K562 (cell line): ENCODE data around the gene TBC1D32. TPM values are rescaled to one million over a fixed set of nuclear protein-coding genes. Genes with fewer than 3 reads are reported as not detected.

Experiments used
- ATAC-seq: fragments of 200-7000 bp; cut with Tn5 transposase; 3 replicates; pipeline ENCODE4 v1.9.1; 2020; ENCODE audit warnings: moderate library complexity
- BruUV-seq: library from RNA; stranded (reverse); fragments of 400-500 nt; replicated peaks from 2 replicates; lab custom pipeline; 2021; lab: Mats Ljungman, UMichigan
- CTCF ChIA-PET: fragments of 300-600 bp; formaldehyde crosslinking; extraction: SDS; loops from one replicate; lab custom pipeline; 2021; ENCODE audit warnings: low intra/inter-chr PET ratio; lab: Yijun Ruan, JAX
- POLR2A ChIA-PET: fragments of 300-600, 350-650 bp; sonication (Branson Sonifier 250); formaldehyde crosslinking; extraction: SDS; loops from one replicate; lab custom pipeline; 2021; ENCODE audit warnings: antibody characterized with exemption, inconsistent platforms; lab: Yijun Ruan, JAX
- DNase-seq, 4 experiments: peaks; one replicate each; pipeline versions ENCODE4 v3.0.0 to v3.0.0-alpha.2; 2011 to 2018; ENCODE audit warnings: low spot score in 3 of 4, mixed read lengths in 3 of 4; ENCODE audit errors: extremely low read depth in 1 of 4
- FAIRE-seq: peaks from 2 replicates; lab custom pipeline; 2011; peaks lifted over from hg19 to GRCh38; lab: Jason Lieb, UNC
- H2AFZ ChIP-seq: 2 replicates; pipeline ENCODE4 v1.6.0; 2011; ENCODE audit warnings: low read depth, low read length, control low read depth, inconsistent platforms
- H3K27ac ChIP-seq: fragments of 200-600 bp; 3 replicates; pipeline ENCODE4 v1.8.0; 2011; ENCODE audit warnings: low read depth, mild to moderate bottlenecking, control low read depth, inconsistent platforms, low read length, moderate library complexity, mixed read lengths; ENCODE audit errors: extremely low read depth
- H3K27me3 ChIP-seq, 2 experiments: fragments of 300-600 bp in 1 of 2; 2 replicates in 1 of 2; 3 replicates in 1 of 2; pipeline versions ENCODE4 v1.6.0 to v1.8.0; 2011; ENCODE audit warnings: inconsistent platforms in 2 of 2, low read length in 2 of 2, mild to moderate bottlenecking in 1 of 2, mixed read lengths in 1 of 2, moderate library complexity in 1 of 2; ENCODE audit not compliant: control insufficient read depth in 2 of 2, insufficient read depth in 2 of 2
- H3K36me3 ChIP-seq: fragments of 300-600 bp; 3 replicates; pipeline ENCODE4 v1.8.0; 2011; ENCODE audit warnings: mild to moderate bottlenecking, low read length, inconsistent platforms; ENCODE audit not compliant: control insufficient read depth, insufficient read depth
- H3K4me1 ChIP-seq, 2 experiments: fragments of 200-600 bp in 1 of 2; replicated peaks in 1 of 2; 2 replicates in 1 of 2; 3 replicates in 1 of 2; pipeline versions ENCODE4 v1.5.1 to v1.8.0; 2011; ENCODE audit warnings: inconsistent platforms in 2 of 2, low read length in 2 of 2, mild to moderate bottlenecking in 1 of 2, mixed read lengths in 1 of 2, moderate library complexity in 1 of 2; ENCODE audit not compliant: control insufficient read depth in 2 of 2, insufficient read depth in 2 of 2
- H3K4me2 ChIP-seq: 2 replicates; pipeline ENCODE4 v1.6.1; 2011; ENCODE audit warnings: low read length, control low read depth, inconsistent platforms, mixed read lengths; ENCODE audit not compliant: insufficient read depth
- H3K4me3 ChIP-seq: fragments of 200-600 bp; sonication (generic), shearing (Covaris generic); 2 replicates; pipeline ENCODE4 v1.5.1; 2016; ENCODE audit warnings: control low read depth, inconsistent platforms
- H3K79me2 ChIP-seq: fragments of 200-600 bp; 3 replicates; pipeline ENCODE4 v1.8.0; 2011; ENCODE audit warnings: low read length, inconsistent platforms; ENCODE audit not compliant: control insufficient read depth, insufficient read depth
- H3K9ac ChIP-seq, 2 experiments: 2 replicates each; pipeline versions ENCODE4 v1.6.0 to v1.6.1; 2011; ENCODE audit warnings: low read depth in 2 of 2, low read length in 2 of 2, control low read depth in 1 of 2, inconsistent platforms in 1 of 2, mild to moderate bottlenecking in 1 of 2, mixed read lengths in 1 of 2; ENCODE audit not compliant: insufficient read depth in 1 of 2
- H3K9me1 ChIP-seq: one replicate; pipeline ENCODE4 v1.6.0; 2011; ENCODE audit warnings: inconsistent platforms, mild to moderate bottlenecking, low read length, moderate library complexity; ENCODE audit not compliant: control insufficient read depth, insufficient read depth
- H3K9me3 ChIP-seq: replicated peaks from 2 replicates; pipeline ENCODE4 v1.5.1; 2011; ENCODE audit warnings: low read depth, low read length, inconsistent platforms; ENCODE audit not compliant: control insufficient read depth, insufficient read depth
- H4K20me1 ChIP-seq: replicated peaks from 2 replicates; pipeline ENCODE4 v1.6.1; 2011; ENCODE audit warnings: low read length, inconsistent platforms, mixed read lengths; ENCODE audit not compliant: control insufficient read depth, insufficient read depth
- ASH1L ChIP-seq: fragments of 450-650 bp; IDR thresholded peaks from 2 replicates; pipeline ENCODE4 v1.6.1; 2018; ENCODE audit warnings: borderline replicate concordance, mild to moderate bottlenecking, low read depth; ENCODE audit not compliant: partially characterized antibody
- BMI1 ChIP-seq: fragments of 150-350 bp; IDR thresholded peaks from 2 replicates; pipeline ENCODE4 v1.6.1; 2014; ENCODE audit warnings: low read length
- BRD9 ChIP-seq: fragments of 450-650 bp; IDR thresholded peaks from 2 replicates; pipeline ENCODE4 v1.6.1; 2018; ENCODE audit warnings: low read depth; ENCODE audit not compliant: partially characterized antibody
- CCNT2 ChIP-seq: IDR thresholded peaks from 2 replicates; pipeline ENCODE4 v1.6.1; 2011; ENCODE audit warnings: borderline replicate concordance, low read depth, mild to moderate bottlenecking, moderate library complexity, mixed read lengths, low read length; ENCODE audit not compliant: insufficient read length; ENCODE audit errors: extremely low read depth
- CREBBP ChIP-seq: IDR thresholded peaks from one replicate; pipeline ENCODE4 v1.6.1; 2012; ENCODE audit warnings: low read depth, mild to moderate bottlenecking, control low read depth, inconsistent platforms, low read length
- CTCFL ChIP-seq: IDR thresholded peaks from 2 replicates; pipeline ENCODE4 v1.6.1; 2011; ENCODE audit warnings: borderline replicate concordance, low read depth, mild to moderate bottlenecking, moderate library complexity, low read length; ENCODE audit not compliant: insufficient read depth, poor library complexity, severe bottlenecking
- FOXA3 ChIP-seq, 2 experiments: fragments of 450-650 bp in 1 of 2; sonication (generic) in 1 of 2; formaldehyde crosslinking; IDR thresholded peaks in 1 of 2; conservative IDR thresholded peaks in 1 of 2; 2 replicates each; pipeline versions ENCODE4 v1.4.0 to v1.8.0; 2020 to 2022; ENCODE audit warnings: mild to moderate bottlenecking in 2 of 2, missing genetic modification reagents in 1 of 2
- FOXJ2 ChIP-seq: fragments of 200-800 bp; sonication (Bioruptor generic); IDR thresholded peaks from 2 replicates; pipeline ENCODE4 v1.6.1; 2016; ENCODE audit warnings: missing genetic modification characterization, missing compliant biosample characterization
- GTF2A2 ChIP-seq: IDR thresholded peaks from 2 replicates; pipeline ENCODE4 v1.6.1; 2016; ENCODE audit warnings: mild to moderate bottlenecking, missing genetic modification characterization, missing compliant biosample characterization
- IFI16 ChIP-seq: fragments of 250-450 bp; sonication (Bioruptor Pico); IDR thresholded peaks from 2 replicates; pipeline ENCODE4 v2.1.2; 2022; ENCODE audit warnings: mild to moderate bottlenecking, inconsistent platforms
- RBM25 ChIP-seq: fragments of 200-400 bp; formaldehyde crosslinking; IDR thresholded peaks from 2 replicates; pipeline ENCODE4 v1.6.1; 2018; ENCODE audit warnings: low read length, low read depth, moderate library complexity; ENCODE audit not compliant: severe bottlenecking
- WHSC1 ChIP-seq: IDR thresholded peaks from one replicate; pipeline ENCODE4 v1.6.1; 2012; ENCODE audit warnings: low read length, control low read depth, inconsistent platforms
- ZFX ChIP-seq: sonication (generic); formaldehyde crosslinking; IDR thresholded peaks from 2 replicates; pipeline ENCODE4 v1.8.0; 2022; ENCODE audit warnings: mild to moderate bottlenecking, missing genetic modification reagents, moderate library complexity
- ZKSCAN8 ChIP-seq: fragments of 200-800 bp; sonication (Bioruptor generic); IDR thresholded peaks from 2 replicates; pipeline ENCODE4 v1.6.1; 2016; ENCODE audit warnings: missing genetic modification characterization, missing compliant biosample characterization
- ZNF217 ChIP-seq: sonication (generic); formaldehyde crosslinking; IDR thresholded peaks from 2 replicates; pipeline ENCODE4 v1.8.0; 2022; ENCODE audit warnings: mild to moderate bottlenecking, missing genetic modification reagents
- ZNF239 ChIP-seq: fragments of 250-450 bp; sonication (Bioruptor Pico); IDR thresholded peaks from 2 replicates; pipeline ENCODE4 v1.4.0; 2020; ENCODE audit warnings: mild to moderate bottlenecking
- ZNF584 ChIP-seq: fragments of 200-800 bp; sonication (Bioruptor generic); IDR thresholded peaks from 2 replicates; pipeline ENCODE4 v1.6.1; 2016; ENCODE audit warnings: low read depth, mild to moderate bottlenecking, missing genetic modification characterization, missing compliant biosample characterization
- WGBS: fragments of 100-300 bp; shearing (Covaris generic); methylation state at CpG from one replicate; pipeline ENCODE4 v1.1.6; 2016; ENCODE audit warnings: low coverage, mixed read lengths; ENCODE audit not compliant: insufficient coverage; ENCODE audit errors: missing lambda C conversion rate; 5-methylcytosine and 5-hydroxymethylcytosine counted together
- in situ Hi-C: fragments of 300-500 bp; cut with MboI; formaldehyde crosslinking; loops from 4 replicates; pipeline ENCODE4 v1.15.0; 2018; ENCODE audit warnings: inconsistent platforms, mixed read lengths
- intact Hi-C: fragments of 100-400 bp; cut with micrococcal nuclease; formaldehyde crosslinking; loops from 2 replicates; pipeline ENCODE4 v1.14.2; 2022
- polyA plus RNA-seq, 8 experiments: library from polyadenylated mRNA; depleted of rRNA in 4 of 8; stranded (reverse) in 5 of 8; unstranded in 3 of 8; fragments of >200 nt; fragmentation: Nextera tagmentation in 2 of 8; fragmentation: Illumina TruSeq in 1 of 8; extraction: Ambion mirVana in 2 of 8; extraction: Trizol in 1 of 8; gene quantifications; 2 replicates each; pipeline versions ENCODE4 v1.2.1 to v1.2.3, GENCODE V29; 2011 to 2014; ENCODE audit warnings: inconsistent platforms in 1 of 8, missing spikeins in 1 of 8
- total RNA-seq, 7 experiments: library from RNA; depleted of rRNA in 6 of 7; stranded (reverse); fragments of >200 nt in 6 of 7; fragmentation: Illumina TruSeq in 2 of 7; extraction: Trizol in 2 of 7; gene quantifications; 2 replicates each; pipeline versions ENCODE4 v1.2.1 to v1.2.3, GENCODE V29; 2011 to 2021; ENCODE audit warnings: low replicate concordance in 1 of 7
- TF ChIP-seq, protein P1 (sequence below): fragments of 450-650 bp; IDR thresholded peaks from 2 replicates; pipeline ENCODE4 v1.6.1; 2018; ENCODE audit warnings: mild to moderate bottlenecking, low read depth; ENCODE audit not compliant: partially characterized antibody

The TBC1D32 gene
- total and polyA plus RNA-seq, 9 of the 15 experiments (the other 6 are each of a cell fraction or from before 2014, with no cell fraction given) = 2.5 to 9.6 (median 3.9) TPM

GRCh38 chr6:121157906-121158305 lies 176.4 kb downstream of the TBC1D32 start (continued):
- TF ChIP-seq FOXJ2 (tag) (no peak), ZNF239 (CRISPR knock-in tag) (no peak)

GRCh38 chr6:121143476-121143875 lies 190.8 kb downstream of the TBC1D32 start:
- Histone ChIP-seq H3K4me2 (no peak overlapping the region), H4K20me1 (no peaks in the 10 kb centered on the region), H2AFZ (no peak overlapping the region), H3K4me1 (no peaks in the 10 kb centered on the region), H3K79me2 (no peaks in the 10 kb centered on the region), H3K27me3 (no peaks in the 10 kb centered on the region), H3K36me3 (no peaks in the 10 kb centered on the region), H3K9me1 (no peaks in the 10 kb centered on the region), H3K27ac (no peak overlapping the region), H3K9me3 (no peaks in the 10 kb centered on the region), H3K9ac (no peak overlapping the region), H3K4me3 (no peak overlapping the region)
- no peak for FAIRE-seq
- CTCF ChIA-PET = no interaction called here
- no peak for TF ChIP-seq WHSC1
- TF ChIP-seq FOXA3 (CRISPR knock-in tag; conservative IDR thresholded peaks at IDR 0.05 in 1 of 2, IDR thresholded peaks at IDR 0.05 in 1 of 2) = no peak
- no peak for TF ChIP-seq BRD9
- TF ChIP-seq ZFX (CRISPR knock-in tag) = no peak
- TF ChIP-seq CCNT2 = no peak
- TF ChIP-seq ZNF217 = no peak
- no peak for TF ChIP-seq GTF2A2 (tag)
- no peak for TF ChIP-seq RBM25
- no peak for TF ChIP-seq BMI1
- TF ChIP-seq ASH1L = no peak
- no peak for TF ChIP-seq IFI16
- no peak for TF ChIP-seq ZKSCAN8 (CRISPR knock-in tag)
- TF ChIP-seq CREBBP = no peak
- TF ChIP-seq CTCFL = no peak
- TF ChIP-seq, protein P1, sequence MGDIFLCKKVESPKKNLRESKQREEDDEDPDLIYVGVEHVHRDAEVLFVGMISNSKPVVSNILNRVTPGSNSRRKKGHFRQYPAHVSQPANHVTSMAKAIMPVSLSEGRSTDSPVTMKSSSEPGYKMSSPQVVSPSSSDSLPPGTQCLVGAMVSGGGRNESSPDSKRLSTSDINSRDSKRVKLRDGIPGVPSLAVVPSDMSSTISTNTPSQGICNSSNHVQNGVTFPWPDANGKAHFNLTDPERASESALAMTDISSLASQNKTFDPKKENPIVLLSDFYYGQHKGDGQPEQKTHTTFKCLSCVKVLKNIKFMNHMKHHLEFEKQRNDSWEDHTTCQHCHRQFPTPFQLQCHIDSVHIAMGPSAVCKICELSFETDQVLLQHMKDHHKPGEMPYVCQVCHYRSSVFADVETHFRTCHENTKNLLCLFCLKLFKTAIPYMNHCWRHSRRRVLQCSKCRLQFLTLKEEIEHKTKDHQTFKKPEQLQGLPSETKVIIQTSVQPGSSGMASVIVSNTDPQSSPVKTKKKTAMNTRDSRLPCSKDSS = no peak
- no peak for TF ChIP-seq ZNF584 (CRISPR knock-in tag)
- POLR2A ChIA-PET = no interaction called here
- no TSS peak for BruUV-seq
- WGBS = 20% methylated on average over 2 of the region's 2 CpGs
- DNase-seq = no peak
- no peak for ATAC-seq
- in situ Hi-C loops (no loop called here), intact Hi-C loops (no loop called here)
